Measurements from ENCODE around the gene BEGAIN. TPM values are rescaled to one million over a fixed set of nuclear protein-coding genes. Genes with fewer than 3 reads are reported as not detected.

The BEGAIN gene
- total and polyA plus RNA-seq, 10 donors: 1.8 to 10.0 (median 5.6) TPM

DNA sequence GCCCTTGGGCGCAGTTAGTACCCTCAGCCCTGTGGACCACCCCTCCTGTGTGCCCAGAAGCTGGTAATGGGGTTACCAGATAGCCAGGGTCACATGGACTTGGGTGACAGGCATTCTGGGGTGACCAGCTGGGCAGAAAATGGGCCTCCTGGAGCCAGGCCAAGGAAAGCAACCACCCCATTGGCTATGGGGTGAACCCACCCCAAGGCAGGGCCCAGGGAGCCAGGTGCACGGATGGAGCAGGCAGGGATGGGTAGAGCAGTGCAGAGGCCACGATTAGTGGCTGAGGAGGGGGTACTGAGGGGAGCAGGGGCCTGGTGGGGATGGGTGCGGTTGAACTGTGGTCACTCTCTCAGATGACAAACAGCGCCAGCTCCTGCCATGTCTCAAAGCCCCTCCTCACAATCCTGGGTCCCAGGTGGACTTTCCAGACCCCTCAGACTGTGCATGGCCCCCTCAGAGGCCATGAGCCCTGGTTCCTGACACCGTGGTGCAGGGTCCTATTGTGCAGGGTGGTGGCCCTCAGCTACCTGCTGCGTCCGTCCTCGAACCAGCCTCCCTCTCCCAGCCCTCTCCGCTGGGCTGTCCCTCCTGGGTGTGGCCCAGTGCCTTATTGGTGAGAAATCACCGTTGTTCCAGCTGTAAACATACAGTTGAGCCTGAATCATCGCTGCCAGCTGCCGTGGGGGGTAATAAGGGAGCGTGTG lies 23.4 kb upstream of the BEGAIN start:
- 75 to 89% (median 84%) methylated on average over 8 to 14 of the region's 14 CpGs for WGBS, 5 donors
- TF ChIP-seq, protein P1, sequence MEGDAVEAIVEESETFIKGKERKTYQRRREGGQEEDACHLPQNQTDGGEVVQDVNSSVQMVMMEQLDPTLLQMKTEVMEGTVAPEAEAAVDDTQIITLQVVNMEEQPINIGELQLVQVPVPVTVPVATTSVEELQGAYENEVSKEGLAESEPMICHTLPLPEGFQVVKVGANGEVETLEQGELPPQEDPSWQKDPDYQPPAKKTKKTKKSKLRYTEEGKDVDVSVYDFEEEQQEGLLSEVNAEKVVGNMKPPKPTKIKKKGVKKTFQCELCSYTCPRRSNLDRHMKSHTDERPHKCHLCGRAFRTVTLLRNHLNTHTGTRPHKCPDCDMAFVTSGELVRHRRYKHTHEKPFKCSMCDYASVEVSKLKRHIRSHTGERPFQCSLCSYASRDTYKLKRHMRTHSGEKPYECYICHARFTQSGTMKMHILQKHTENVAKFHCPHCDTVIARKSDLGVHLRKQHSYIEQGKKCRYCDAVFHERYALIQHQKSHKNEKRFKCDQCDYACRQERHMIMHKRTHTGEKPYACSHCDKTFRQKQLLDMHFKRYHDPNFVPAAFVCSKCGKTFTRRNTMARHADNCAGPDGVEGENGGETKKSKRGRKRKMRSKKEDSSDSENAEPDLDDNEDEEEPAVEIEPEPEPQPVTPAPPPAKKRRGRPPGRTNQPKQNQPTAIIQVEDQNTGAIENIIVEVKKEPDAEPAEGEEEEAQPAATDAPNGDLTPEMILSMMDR (IDR thresholded peaks at IDR 0.05 in 8 of 11, conservative IDR thresholded peaks at IDR 0.05 in 3 of 11): no peak
- TF ChIP-seq POLR2A (IDR thresholded peaks at IDR 0.05): no peak
- no peak for TF ChIP-seq POLR2AphosphoS5 (IDR thresholded peaks at IDR 0.05)
- Histone ChIP-seq H3K36me3 (no peaks in the 10 kb centered on the region), H3K27me3 (replicated peaks in 1 of 7) (peaks cover 0 to 23% (median 0%) of the 10 kb centered on the region in 7 donors), H3K9me3 (no peaks in the 10 kb centered on the region), H3K4me3 (no peak overlapping the region), H3K4me1 (no peaks in the 10 kb centered on the region), H3K27ac (no peak overlapping the region)
- no peak for DNase-seq
- intact Hi-C loops (cut with DNase I; ENCODE audit: low total_unique reads): loop anchor here (2.0 kb wide), 1 partner anchor 34 kb away; no protein-coding TSS in a partner anchor

DNA sequence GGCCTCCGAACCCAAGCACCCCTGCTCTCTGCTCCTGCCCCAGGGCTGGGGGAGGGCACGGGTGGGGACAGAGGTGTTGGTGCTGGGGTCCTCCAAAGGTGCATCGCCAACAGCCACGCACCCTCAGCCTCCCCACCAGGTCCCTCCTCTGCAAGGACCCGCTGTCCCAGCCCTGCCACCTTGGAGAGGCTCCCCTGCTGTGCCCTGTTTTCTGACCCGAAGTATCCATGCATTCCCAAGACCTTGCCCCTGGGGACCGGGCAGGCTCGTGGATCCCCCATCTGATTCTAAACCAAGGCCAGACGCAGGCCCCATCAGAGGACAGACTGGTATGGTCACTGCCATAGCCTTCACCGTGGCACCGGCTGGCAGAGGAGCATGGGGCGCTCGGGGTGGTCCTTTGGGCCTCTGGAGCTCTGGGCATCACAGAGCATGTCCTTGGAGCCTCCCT lies 22.7 kb upstream of the BEGAIN start:
- Histone ChIP-seq H3K4me3 (no peak overlapping the region), H3K27me3 (replicated peaks in 1 of 7) (peaks cover 0 to 26% (median 0%) of the 10 kb centered on the region in 7 donors), H3K27ac (no peak overlapping the region), H3K36me3 (no peaks in the 10 kb centered on the region), H3K4me1 (no peaks in the 10 kb centered on the region), H3K9me3 (no peaks in the 10 kb centered on the region)
- intact Hi-C loops (cut with DNase I; ENCODE audit: low total_unique reads): loop anchor here (2.0 kb wide), 1 partner anchor 33 kb away; no protein-coding TSS in a partner anchor
- peak; percentile 59 for DNase-seq
- TF ChIP-seq, protein P1 (IDR thresholded peaks at IDR 0.05 in 8 of 11, conservative IDR thresholded peaks at IDR 0.05 in 3 of 11): no peak
- TF ChIP-seq POLR2A (IDR thresholded peaks at IDR 0.05) (no peak), POLR2AphosphoS5 (IDR thresholded peaks at IDR 0.05) (no peak)
- 86 to 92% (median 91%) methylated on average over 11 to 13 of the region's 13 CpGs for WGBS, 5 donors

DNA sequence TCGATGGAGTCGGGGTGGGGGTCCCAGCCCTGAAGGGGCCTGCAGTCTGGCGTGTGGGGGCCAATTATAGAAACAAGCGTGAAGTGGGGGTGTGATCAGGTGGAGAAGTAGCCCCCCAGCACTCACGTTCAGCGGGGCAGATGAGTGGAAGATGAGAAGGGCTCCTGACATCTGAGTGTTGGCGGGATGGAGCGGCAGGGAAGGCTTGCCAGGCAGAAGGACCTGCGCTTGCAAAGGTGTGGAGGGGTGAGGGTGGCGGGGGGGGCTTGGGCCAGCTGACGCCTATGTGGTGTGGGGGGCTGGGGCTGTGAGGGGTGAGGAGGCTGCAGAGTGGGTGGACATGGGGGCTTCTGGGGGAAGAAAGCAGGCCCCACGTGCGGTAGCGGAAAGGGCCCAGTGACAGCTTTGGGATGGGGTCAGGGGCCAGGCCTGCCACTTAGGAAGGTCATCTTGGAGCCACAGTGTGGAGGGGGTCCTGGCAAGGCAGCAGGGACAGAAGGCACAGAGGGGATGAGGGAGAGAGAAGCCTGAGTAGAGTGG lies 22.2 kb upstream of the BEGAIN start:
- TF ChIP-seq POLR2AphosphoS5 (IDR thresholded peaks at IDR 0.05) (no peak), POLR2A (IDR thresholded peaks at IDR 0.05) (no peak)
- TF ChIP-seq, protein P1 (IDR thresholded peaks at IDR 0.05 in 8 of 11, conservative IDR thresholded peaks at IDR 0.05 in 3 of 11): no peak
- H3K4me3 ChIP-seq: no peak overlapping the region
- H3K27me3 ChIP-seq (replicated peaks in 1 of 7): peaks cover 0 to 27% (median 0%) of the 10 kb centered on the region in 7 donors
- intact Hi-C loops (cut with DNase I; ENCODE audit: low total_unique reads): no loop called here
- no peak overlapping the region for H3K27ac ChIP-seq
- no peaks in the 10 kb centered on the region for H3K9me3 ChIP-seq
- 87 to 95% (median 91%) methylated on average over 14 of the region's 14 CpGs for WGBS, 5 donors
- H3K36me3 ChIP-seq: no peaks in the 10 kb centered on the region
- no peaks in the 10 kb centered on the region for H3K4me1 ChIP-seq
- DNase-seq: no peak

Data from spleen (tissue), 11 donors.